H9 (cell line): ENCODE results near the gene C16orf89. TPM values are rescaled to one million over a fixed set of nuclear protein-coding genes. Genes with fewer than 3 reads are reported as not detected.

Experiments
- DNase-seq: peaks from one replicate; pipeline ENCODE4 v3.0.0-alpha.2; 2017
- H2AFZ ChIP-seq: one replicate; pipeline ENCODE4 v1.6.1; 2013; ENCODE audit warnings: mild to moderate bottlenecking, low read length, control low read depth, moderate library complexity
- H2AK5ac ChIP-seq: 2 replicates; pipeline ENCODE4 v1.6.1; 2013; ENCODE audit warnings: low read length, control low read depth, mixed read lengths; ENCODE audit not compliant: insufficient read length
- H2BK120ac ChIP-seq: one replicate; pipeline ENCODE4 v1.6.1; 2013; ENCODE audit warnings: low read depth, mild to moderate bottlenecking, low read length, control low read depth, inconsistent platforms; ENCODE audit not compliant: poor library complexity, severe bottlenecking
- H2BK12ac ChIP-seq: 2 replicates; pipeline ENCODE4 v1.6.1; 2013; ENCODE audit warnings: low read length, control low read depth, mixed read lengths, low read depth; ENCODE audit not compliant: insufficient read length
- H2BK15ac ChIP-seq: 2 replicates; pipeline ENCODE4 v1.6.1; 2013; ENCODE audit warnings: low read depth, low read length, control low read depth
- H2BK20ac ChIP-seq: one replicate; pipeline ENCODE4 v1.6.1; 2013; ENCODE audit warnings: low read depth, mild to moderate bottlenecking, low read length, control low read depth, inconsistent platforms; ENCODE audit not compliant: poor library complexity, severe bottlenecking
- H2BK5ac ChIP-seq: 2 replicates; pipeline ENCODE4 v1.6.1; 2013; ENCODE audit warnings: low read length, control low read depth, mixed read lengths; ENCODE audit not compliant: insufficient read length
- H3K14ac ChIP-seq: 2 replicates; pipeline ENCODE4 v1.6.1; 2013; ENCODE audit warnings: low read length, control low read depth; ENCODE audit not compliant: insufficient read depth
- H3K18ac ChIP-seq: 2 replicates; pipeline ENCODE4 v1.6.1; 2013; ENCODE audit warnings: low read depth, mild to moderate bottlenecking, mixed read lengths, low read length, control low read depth; ENCODE audit not compliant: insufficient read length
- H3K23ac ChIP-seq: 2 replicates; pipeline ENCODE4 v1.6.1; 2013; ENCODE audit warnings: low read length, control low read depth, mixed read lengths, low read depth; ENCODE audit not compliant: insufficient read length
- H3K23me2 ChIP-seq: 2 replicates; pipeline ENCODE4 v1.6.1; 2013; ENCODE audit warnings: low read depth, mild to moderate bottlenecking, mixed read lengths, low read length, control low read depth; ENCODE audit not compliant: insufficient read length, poor library complexity, severe bottlenecking
- H3K27ac ChIP-seq: 2 replicates; pipeline ENCODE4 v1.5.1; 2013; ENCODE audit warnings: low read length, control low read depth, mixed read lengths, low read depth; ENCODE audit not compliant: insufficient read length
- H3K27me3 ChIP-seq: 2 replicates; pipeline ENCODE4 v1.6.1; 2013; ENCODE audit warnings: low read length, control low read depth, inconsistent platforms; ENCODE audit not compliant: insufficient read depth
- H3K4ac ChIP-seq: 2 replicates; pipeline ENCODE4 v1.6.1; 2013; ENCODE audit warnings: low read depth, mild to moderate bottlenecking, control low read depth, inconsistent platforms, low read length, moderate library complexity
- H3K4me1 ChIP-seq: 2 replicates; pipeline ENCODE4 v1.6.1; 2013; ENCODE audit warnings: low read length, control low read depth, inconsistent platforms; ENCODE audit not compliant: insufficient read depth
- H3K4me2 ChIP-seq: 2 replicates; pipeline ENCODE4 v1.6.1; 2013; ENCODE audit warnings: low read length, control low read depth, mixed read lengths; ENCODE audit not compliant: insufficient read length, insufficient read depth
- H3K56ac ChIP-seq: 2 replicates; pipeline ENCODE4 v1.6.1; 2013; ENCODE audit warnings: low read depth, mild to moderate bottlenecking, mixed read lengths, low read length, control low read depth; ENCODE audit not compliant: insufficient read length
- H3K79me1 ChIP-seq: 2 replicates; pipeline ENCODE4 v1.6.1; 2013; ENCODE audit warnings: low read depth, mild to moderate bottlenecking, moderate library complexity, low read length, control low read depth, inconsistent platforms; ENCODE audit not compliant: insufficient read depth, poor library complexity, severe bottlenecking
- H3K79me2 ChIP-seq: 2 replicates; pipeline ENCODE4 v1.6.1; 2013; ENCODE audit warnings: low read length, control low read depth, inconsistent platforms; ENCODE audit not compliant: insufficient read depth
- H3K9ac ChIP-seq: 2 replicates; pipeline ENCODE4 v1.6.1; 2013; ENCODE audit warnings: low read length, control low read depth, mixed read lengths; ENCODE audit not compliant: insufficient read length; ENCODE audit errors: extremely low read depth
- H3K9me3 ChIP-seq: one replicate; pipeline ENCODE4 v1.6.1; 2013; ENCODE audit warnings: low read depth, low read length, inconsistent platforms; ENCODE audit not compliant: control insufficient read depth
- H3T11ph ChIP-seq: one replicate; pipeline ENCODE4 v1.6.1; 2013; ENCODE audit warnings: mild to moderate bottlenecking, low read length, control low read depth, inconsistent platforms
- H4K20me1 ChIP-seq: one replicate; pipeline ENCODE4 v1.6.1; 2013; ENCODE audit not compliant: control insufficient read depth, insufficient read length, insufficient read depth
- H4K5ac ChIP-seq: 2 replicates; pipeline ENCODE4 v1.6.1; 2013; ENCODE audit warnings: low read depth, mild to moderate bottlenecking, mixed read lengths, low read length, control low read depth; ENCODE audit not compliant: insufficient read length
- H4K8ac ChIP-seq: replicated peaks from 2 replicates; pipeline ENCODE4 v1.6.1; 2013; ENCODE audit warnings: low read length, control low read depth, mixed read lengths, low read depth; ENCODE audit not compliant: insufficient read length
- H4K91ac ChIP-seq: 2 replicates; pipeline ENCODE4 v1.6.1; 2013; ENCODE audit warnings: low read depth, mild to moderate bottlenecking, moderate library complexity, mixed read lengths, low read length, control low read depth; ENCODE audit not compliant: insufficient read length
- H3K27ac Mint-ChIP-seq, 3 experiments: 2 replicates in 2 of 3; 3 replicates in 1 of 3; pipeline ENCODE4 v1.8.0; 2020 to 2021; ENCODE audit warnings: mixed read lengths in 3 of 3, mild to moderate bottlenecking in 1 of 3, moderate library complexity in 1 of 3
- H3K27me3 Mint-ChIP-seq: 2 replicates; pipeline ENCODE4 v1.8.0; 2021; ENCODE audit warnings: low read depth, mild to moderate bottlenecking, moderate library complexity, mixed read lengths
- H3K36me3 Mint-ChIP-seq, 3 experiments: 2 replicates in 2 of 3; 3 replicates in 1 of 3; pipeline ENCODE4 v1.8.0; 2020 to 2021; ENCODE audit warnings: low read depth in 3 of 3, mixed read lengths in 3 of 3; ENCODE audit not compliant: insufficient read depth in 1 of 3
- H3K4me1 Mint-ChIP-seq, 2 experiments: 2 replicates each; pipeline ENCODE4 v1.8.0; 2020; ENCODE audit warnings: mixed read lengths in 2 of 2
- H3K4me3 Mint-ChIP-seq, 2 experiments: 2 replicates in 1 of 2; 3 replicates in 1 of 2; pipeline ENCODE4 v1.8.0; 2020 to 2021; ENCODE audit warnings: mild to moderate bottlenecking in 2 of 2, mixed read lengths in 2 of 2, moderate library complexity in 1 of 2
- H3K9me3 Mint-ChIP-seq, 2 experiments: 2 replicates in 1 of 2; 3 replicates in 1 of 2; pipeline ENCODE4 v1.8.0; 2020; ENCODE audit warnings: mild to moderate bottlenecking in 2 of 2, mixed read lengths in 2 of 2, moderate library complexity in 1 of 2
- WGBS: extraction: QIAGEN DNeasy Blood & Tissue Kit; methylation state at CpG from one replicate; pipeline ENCODE4 v1.1.7; 2013; ENCODE audit warnings: missing lambda C conversion rate, low lambda C conversion rate, mixed read lengths; ENCODE audit not compliant: insufficient read length; ENCODE audit errors: extremely low coverage; 5-methylcytosine and 5-hydroxymethylcytosine counted together
- total RNA-seq: library from RNA; stranded (reverse); gene quantifications from 2 replicates; pipeline ENCODE4 v1.2.1, GENCODE V29; 2021
- TF ChIP-seq, protein P1 (sequence below): fragments of 200-600 bp; sonication (generic); conservative IDR thresholded peaks from 3 replicates; pipeline ENCODE4 v1.8.0; 2021; ENCODE audit warnings: antibody characterized with exemption, mild to moderate bottlenecking

The C16orf89 gene
- total RNA-seq, 1 experiment from 2014 or later = 2.5 TPM

- H3K4me2 ChIP-seq = no peak overlapping the region
- no peaks in the 10 kb centered on the region for H3K9me3 ChIP-seq
- Mint-ChIP-seq H3K4me3 (peak overlapping the region in 1 of 2 experiments; percentile 36; a peak in 1 of 5 replicates), H3K27me3 (peaks cover under 1% of the 10 kb centered on the region), H3K27ac (no peak overlapping the region; a peak in 1 of 7 replicates), H3K4me1 (peaks cover 10 to 14% of the 10 kb centered on the region in 2 experiments), H3K36me3 (no peaks in the 10 kb centered on the region; a peak in 1 of 7 replicates), H3K9me3 (no peaks in the 10 kb centered on the region)
- H3K23ac ChIP-seq = no peak overlapping the region
- no peak overlapping the region for H2BK20ac ChIP-seq
- H3K4ac ChIP-seq = no peak overlapping the region
- no peaks in the 10 kb centered on the region for H3K79me2 ChIP-seq
- H4K5ac ChIP-seq = no peak overlapping the region
- no peak overlapping the region for H3K27ac ChIP-seq
- no peak for DNase-seq
- H3K27me3 ChIP-seq = no peaks in the 10 kb centered on the region
- H2AFZ ChIP-seq = no peak overlapping the region
- H4K20me1 ChIP-seq = no peaks in the 10 kb centered on the region
- no peak overlapping the region for H3K18ac ChIP-seq
- H4K8ac ChIP-seq = no peak overlapping the region
- H3T11ph ChIP-seq = no peak overlapping the region
- no peak overlapping the region for H3K9ac ChIP-seq
- H3K56ac ChIP-seq = no peak overlapping the region
- no peak overlapping the region for H2AK5ac ChIP-seq
- H2BK5ac ChIP-seq = no peak overlapping the region
- H3K79me1 ChIP-seq = no peaks in the 10 kb centered on the region
- no peak overlapping the region for H2BK15ac ChIP-seq
- H2BK120ac ChIP-seq = no peak overlapping the region
- H3K4me1 ChIP-seq = no peaks in the 10 kb centered on the region
- no peak overlapping the region for H4K91ac ChIP-seq
- no peak overlapping the region for H2BK12ac ChIP-seq
- H3K23me2 ChIP-seq = no peaks in the 10 kb centered on the region
- no CpG with 5 or more reads among the region's 32 CpGs for WGBS
- TF ChIP-seq, protein P1, sequence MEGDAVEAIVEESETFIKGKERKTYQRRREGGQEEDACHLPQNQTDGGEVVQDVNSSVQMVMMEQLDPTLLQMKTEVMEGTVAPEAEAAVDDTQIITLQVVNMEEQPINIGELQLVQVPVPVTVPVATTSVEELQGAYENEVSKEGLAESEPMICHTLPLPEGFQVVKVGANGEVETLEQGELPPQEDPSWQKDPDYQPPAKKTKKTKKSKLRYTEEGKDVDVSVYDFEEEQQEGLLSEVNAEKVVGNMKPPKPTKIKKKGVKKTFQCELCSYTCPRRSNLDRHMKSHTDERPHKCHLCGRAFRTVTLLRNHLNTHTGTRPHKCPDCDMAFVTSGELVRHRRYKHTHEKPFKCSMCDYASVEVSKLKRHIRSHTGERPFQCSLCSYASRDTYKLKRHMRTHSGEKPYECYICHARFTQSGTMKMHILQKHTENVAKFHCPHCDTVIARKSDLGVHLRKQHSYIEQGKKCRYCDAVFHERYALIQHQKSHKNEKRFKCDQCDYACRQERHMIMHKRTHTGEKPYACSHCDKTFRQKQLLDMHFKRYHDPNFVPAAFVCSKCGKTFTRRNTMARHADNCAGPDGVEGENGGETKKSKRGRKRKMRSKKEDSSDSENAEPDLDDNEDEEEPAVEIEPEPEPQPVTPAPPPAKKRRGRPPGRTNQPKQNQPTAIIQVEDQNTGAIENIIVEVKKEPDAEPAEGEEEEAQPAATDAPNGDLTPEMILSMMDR = no peak
- no peak overlapping the region for H3K14ac ChIP-seq
Observed at GRCh38 chr16:5027575-5028235, 38.1 kb downstream of the C16orf89 start.
